ENCODE data around the gene PPP2R3A. TPM values are rescaled to one million over a fixed set of nuclear protein-coding genes. Genes with fewer than 3 reads are reported as not detected.

Gene PPP2R3A
- polyA plus RNA-seq, 3 donors from 2014 or later = 0.06 to 0.24 (median 0.09) TPM

GRCh38 chr3:135982404-135982761 lies 16.9 kb downstream of the PPP2R3A start:
- H3K27ac Mint-ChIP-seq = no peak overlapping the region
- H3K36me3 Mint-ChIP-seq = no peaks in the 10 kb centered on the region
- peaks cover 0 to 4% (median 2%) of the 10 kb centered on the region in 3 donors for H3K27me3 Mint-ChIP-seq (ENCODE audit: low read depth in 3 of 3)
- H3K9me3 Mint-ChIP-seq = peaks cover 0 to 4% (median 0%) of the 10 kb centered on the region in 6 donors
- no peak overlapping the region for H3K4me3 Mint-ChIP-seq
- H3K4me1 Mint-ChIP-seq = no peaks in the 10 kb centered on the region
- DNase-seq = no peak

GRCh38 chr3:135982922-135983581 lies 17.5 kb downstream of the PPP2R3A start:
- no peaks in the 10 kb centered on the region for H3K36me3 Mint-ChIP-seq
- H3K4me1 Mint-ChIP-seq = no peaks in the 10 kb centered on the region
- peaks cover 0 to 4% (median 2%) of the 10 kb centered on the region in 3 donors for H3K27me3 Mint-ChIP-seq (ENCODE audit: low read depth in 3 of 3)
- DNase-seq = no peak
- H3K9me3 Mint-ChIP-seq = peaks cover 0 to 4% (median 0%) of the 10 kb centered on the region in 6 donors
- H3K27ac Mint-ChIP-seq = no peak overlapping the region
- no peak overlapping the region for H3K4me3 Mint-ChIP-seq

GRCh38 chr3:135987661-135988060 lies 22.1 kb downstream of the PPP2R3A start:
- no peak overlapping the region for H3K27ac Mint-ChIP-seq
- no peak overlapping the region for H3K4me3 Mint-ChIP-seq
- no peak for DNase-seq
- peaks cover 2 to 4% (median 2%) of the 10 kb centered on the region in 3 donors for H3K27me3 Mint-ChIP-seq (ENCODE audit: low read depth in 3 of 3)
- peaks cover 0 to 6% of the 10 kb centered on the region in 2 donors for H3K4me1 Mint-ChIP-seq
- no peaks in the 10 kb centered on the region for H3K36me3 Mint-ChIP-seq
- no peaks in the 10 kb centered on the region for H3K9me3 Mint-ChIP-seq

- no peaks in the 10 kb centered on the region for H3K36me3 Mint-ChIP-seq
- H3K9me3 Mint-ChIP-seq = no peaks in the 10 kb centered on the region
- no peak overlapping the region for H3K4me3 Mint-ChIP-seq
- peaks cover 0 to 4% (median 0%) of the 10 kb centered on the region in 3 donors for H3K27me3 Mint-ChIP-seq (ENCODE audit: low read depth in 3 of 3)
- no peak overlapping the region for H3K27ac Mint-ChIP-seq
- peaks cover 0 to 6% of the 10 kb centered on the region in 2 donors for H3K4me1 Mint-ChIP-seq
- no peak for DNase-seq
Observed at GRCh38 chr3:135989242-135989641, 23.7 kb downstream of the PPP2R3A start.

GRCh38 chr3:135990903-135991302 lies 25.4 kb downstream of the PPP2R3A start:
- Mint-ChIP-seq H3K9me3 (peaks cover 0 to 2% (median 0%) of the 10 kb centered on the region in 6 donors), H3K27ac (peak overlapping the region in 1 of 6 donors; percentile 48), H3K36me3 (no peaks in the 10 kb centered on the region), H3K4me1 (peaks cover 0 to 6% of the 10 kb centered on the region in 2 donors), H3K4me3 (no peak overlapping the region), H3K27me3 (ENCODE audit: low read depth in 3 of 3) (peaks cover 0 to 10% (median 0%) of the 10 kb centered on the region in 3 donors)
- no peak for DNase-seq

GRCh38 chr3:135991621-135992020 lies 26.1 kb downstream of the PPP2R3A start:
- Mint-ChIP-seq H3K4me1 (peaks cover 0 to 6% of the 10 kb centered on the region in 2 donors), H3K27me3 (ENCODE audit: low read depth in 3 of 3) (peaks cover 0 to 10% (median 0%) of the 10 kb centered on the region in 3 donors), H3K4me3 (no peak overlapping the region), H3K9me3 (peaks cover 0 to 2% (median 0%) of the 10 kb centered on the region in 6 donors), H3K27ac (no peak overlapping the region), H3K36me3 (no peaks in the 10 kb centered on the region)
- no peak for DNase-seq

GRCh38 chr3:135992072-135992471 lies 26.5 kb downstream of the PPP2R3A start:
- Mint-ChIP-seq H3K9me3 (peaks cover 0 to 2% (median 0%) of the 10 kb centered on the region in 6 donors), H3K4me1 (peaks cover 0 to 6% of the 10 kb centered on the region in 2 donors), H3K27ac (no peak overlapping the region), H3K4me3 (no peak overlapping the region), H3K36me3 (no peaks in the 10 kb centered on the region), H3K27me3 (ENCODE audit: low read depth in 3 of 3) (peaks cover 0 to 10% (median 0%) of the 10 kb centered on the region in 3 donors)
- DNase-seq = no peak

GRCh38 chr3:135994708-135995337 lies 29.3 kb downstream of the PPP2R3A start:
- no peak overlapping the region for H3K4me3 Mint-ChIP-seq
- no peak overlapping the region for H3K27ac Mint-ChIP-seq
- H3K4me1 Mint-ChIP-seq = peaks cover 0 to 6% of the 10 kb centered on the region in 2 donors
- no peaks in the 10 kb centered on the region for H3K36me3 Mint-ChIP-seq
- peaks cover 0 to 2% (median 0%) of the 10 kb centered on the region in 6 donors for H3K9me3 Mint-ChIP-seq
- H3K27me3 Mint-ChIP-seq (ENCODE audit: low read depth in 3 of 3) = peaks cover 0 to 16% (median 0%) of the 10 kb centered on the region in 3 donors
- no peak for DNase-seq

GRCh38 chr3:135995766-135996165 lies 30.2 kb downstream of the PPP2R3A start:
- Mint-ChIP-seq H3K36me3 (no peaks in the 10 kb centered on the region), H3K4me3 (no peak overlapping the region), H3K4me1 (peaks cover 0 to 6% of the 10 kb centered on the region in 2 donors), H3K27me3 (ENCODE audit: low read depth in 3 of 3) (peaks cover 0 to 18% (median 2%) of the 10 kb centered on the region in 3 donors), H3K9me3 (peaks cover 0 to 2% (median 0%) of the 10 kb centered on the region in 6 donors), H3K27ac (no peak overlapping the region)
- no peak for DNase-seq

- no peak overlapping the region for H3K27ac Mint-ChIP-seq
- peaks cover 0 to 7% (median 3%) of the 10 kb centered on the region in 6 donors for H3K9me3 Mint-ChIP-seq
- peaks cover 0 to 2% (median 0%) of the 10 kb centered on the region in 3 donors for H3K36me3 Mint-ChIP-seq
- H3K4me3 Mint-ChIP-seq = no peak overlapping the region
- peaks cover 5 to 10% of the 10 kb centered on the region in 2 donors for H3K4me1 Mint-ChIP-seq
- peaks cover under 1 to 24% (median 7%) of the 10 kb centered on the region in 3 donors for H3K27me3 Mint-ChIP-seq (ENCODE audit: low read depth in 3 of 3)
- no peak for DNase-seq
Observed at GRCh38 chr3:135997554-135998320, 32.2 kb downstream of the PPP2R3A start.

GRCh38 chr3:136008221-136008620 lies 42.7 kb downstream of the PPP2R3A start:
- peaks cover 5 to 13% (median 6%) of the 10 kb centered on the region in 3 donors for H3K27me3 Mint-ChIP-seq (ENCODE audit: low read depth in 3 of 3)
- H3K4me3 Mint-ChIP-seq = no peak overlapping the region

GRCh38 chr3:136008732-136009470 lies 43.4 kb downstream of the PPP2R3A start:
- peaks cover 0 to 4% (median 0%) of the 10 kb centered on the region in 6 donors for H3K9me3 Mint-ChIP-seq
- H3K27ac Mint-ChIP-seq = no peak overlapping the region
- H3K27me3 Mint-ChIP-seq (ENCODE audit: low read depth in 3 of 3) = peaks cover 2 to 13% (median 5%) of the 10 kb centered on the region in 3 donors
- H3K4me1 Mint-ChIP-seq = no peaks in the 10 kb centered on the region
- H3K4me3 Mint-ChIP-seq = no peak overlapping the region
- DNase-seq = no peak
- H3K36me3 Mint-ChIP-seq = no peaks in the 10 kb centered on the region

More at GRCh38 chr3:136008221-136008620, 42.7 kb downstream of the PPP2R3A start:
- H3K4me1 Mint-ChIP-seq = no peaks in the 10 kb centered on the region
- no peaks in the 10 kb centered on the region for H3K36me3 Mint-ChIP-seq
- no peak overlapping the region for H3K27ac Mint-ChIP-seq
- H3K9me3 Mint-ChIP-seq = peaks cover 0 to 5% (median 1%) of the 10 kb centered on the region in 6 donors
- no peak for DNase-seq

GRCh38 chr3:136018876-136019275 lies 53.3 kb downstream of the PPP2R3A start:
- no peak overlapping the region for H3K4me3 Mint-ChIP-seq
- no peaks in the 10 kb centered on the region for H3K4me1 Mint-ChIP-seq
- H3K27ac Mint-ChIP-seq = no peak overlapping the region
- no peak for DNase-seq
- no peaks in the 10 kb centered on the region for H3K36me3 Mint-ChIP-seq
- peaks cover 0 to 5% (median 0%) of the 10 kb centered on the region in 6 donors for H3K9me3 Mint-ChIP-seq
- peaks cover 3 to 20% (median 9%) of the 10 kb centered on the region in 3 donors for H3K27me3 Mint-ChIP-seq (ENCODE audit: low read depth in 3 of 3)
